ENCODE results near the gene STX18.

- TF ChIP-seq SRF (IDR thresholded peaks at IDR 0.05; ENCODE audit: low read depth) (no peak), POLR2AphosphoS5 (IDR thresholded peaks at IDR 0.05; ENCODE audit: low read depth, low read length) (no peak), CTCF (IDR thresholded peaks at IDR 0.05 in 2 of 3, conservative IDR thresholded peaks at IDR 0.05 in 1 of 3; ENCODE audit: borderline replicate concordance in 1 of 3, insufficient read depth in 1 of 3, low read depth in 2 of 3, low read length in 2 of 3) (no peak), POLR2A (IDR thresholded peaks at IDR 0.05; ENCODE audit: borderline replicate concordance, extremely low read depth, insufficient read depth, insufficient read length) (no peak), CEBPB (IDR thresholded peaks at IDR 0.05; ENCODE audit: low read depth) (no peak), EZH2phosphoT487 (IDR thresholded peaks at IDR 0.05; ENCODE audit: borderline replicate concordance) (no peak), YY1 (IDR thresholded peaks at IDR 0.05; ENCODE audit: extremely low read depth, insufficient replicate concordance, low read depth, low read length) (no peak), SP1 (IDR thresholded peaks at IDR 0.05; ENCODE audit: low read depth) (no peak), EZH2 (IDR thresholded peaks at IDR 0.05) (no peak), ATF3 (IDR thresholded peaks at IDR 0.05) (no peak), ZFX (IDR thresholded peaks at IDR 0.05) (no peak)
- TF ChIP-seq, protein P1, sequence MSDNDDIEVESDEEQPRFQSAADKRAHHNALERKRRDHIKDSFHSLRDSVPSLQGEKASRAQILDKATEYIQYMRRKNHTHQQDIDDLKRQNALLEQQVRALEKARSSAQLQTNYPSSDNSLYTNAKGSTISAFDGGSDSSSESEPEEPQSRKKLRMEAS (IDR thresholded peaks at IDR 0.05) = no peak
- TF ChIP-seq, protein P2, sequence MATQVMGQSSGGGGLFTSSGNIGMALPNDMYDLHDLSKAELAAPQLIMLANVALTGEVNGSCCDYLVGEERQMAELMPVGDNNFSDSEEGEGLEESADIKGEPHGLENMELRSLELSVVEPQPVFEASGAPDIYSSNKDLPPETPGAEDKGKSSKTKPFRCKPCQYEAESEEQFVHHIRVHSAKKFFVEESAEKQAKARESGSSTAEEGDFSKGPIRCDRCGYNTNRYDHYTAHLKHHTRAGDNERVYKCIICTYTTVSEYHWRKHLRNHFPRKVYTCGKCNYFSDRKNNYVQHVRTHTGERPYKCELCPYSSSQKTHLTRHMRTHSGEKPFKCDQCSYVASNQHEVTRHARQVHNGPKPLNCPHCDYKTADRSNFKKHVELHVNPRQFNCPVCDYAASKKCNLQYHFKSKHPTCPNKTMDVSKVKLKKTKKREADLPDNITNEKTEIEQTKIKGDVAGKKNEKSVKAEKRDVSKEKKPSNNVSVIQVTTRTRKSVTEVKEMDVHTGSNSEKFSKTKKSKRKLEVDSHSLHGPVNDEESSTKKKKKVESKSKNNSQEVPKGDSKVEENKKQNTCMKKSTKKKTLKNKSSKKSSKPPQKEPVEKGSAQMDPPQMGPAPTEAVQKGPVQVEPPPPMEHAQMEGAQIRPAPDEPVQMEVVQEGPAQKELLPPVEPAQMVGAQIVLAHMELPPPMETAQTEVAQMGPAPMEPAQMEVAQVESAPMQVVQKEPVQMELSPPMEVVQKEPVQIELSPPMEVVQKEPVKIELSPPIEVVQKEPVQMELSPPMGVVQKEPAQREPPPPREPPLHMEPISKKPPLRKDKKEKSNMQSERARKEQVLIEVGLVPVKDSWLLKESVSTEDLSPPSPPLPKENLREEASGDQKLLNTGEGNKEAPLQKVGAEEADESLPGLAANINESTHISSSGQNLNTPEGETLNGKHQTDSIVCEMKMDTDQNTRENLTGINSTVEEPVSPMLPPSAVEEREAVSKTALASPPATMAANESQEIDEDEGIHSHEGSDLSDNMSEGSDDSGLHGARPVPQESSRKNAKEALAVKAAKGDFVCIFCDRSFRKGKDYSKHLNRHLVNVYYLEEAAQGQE (IDR thresholded peaks at IDR 0.05; ENCODE audit: low read depth) = no peak
These were observed 126.6 kb downstream of the STX18 start for GRCh38 chr4:4415107-4415805.
